Posterior cingulate gyrus (tissue), 11 donors: ENCODE measurements around the gene ZG16B.

Source experiments
- DNase-seq, 10 donors: peaks; one replicate each; pipeline versions ENCODE4 v3.0.0 to v3.0.0-alpha.2; 2020 to 2021; ENCODE audit warnings: mixed read lengths in 3 of 10
- intact Hi-C: fragments of 100-400 bp; cut with DNase I; formaldehyde crosslinking; loops from one replicate; pipeline ENCODE4 v1.15.1; 2023

ZG16B gene

DNA sequence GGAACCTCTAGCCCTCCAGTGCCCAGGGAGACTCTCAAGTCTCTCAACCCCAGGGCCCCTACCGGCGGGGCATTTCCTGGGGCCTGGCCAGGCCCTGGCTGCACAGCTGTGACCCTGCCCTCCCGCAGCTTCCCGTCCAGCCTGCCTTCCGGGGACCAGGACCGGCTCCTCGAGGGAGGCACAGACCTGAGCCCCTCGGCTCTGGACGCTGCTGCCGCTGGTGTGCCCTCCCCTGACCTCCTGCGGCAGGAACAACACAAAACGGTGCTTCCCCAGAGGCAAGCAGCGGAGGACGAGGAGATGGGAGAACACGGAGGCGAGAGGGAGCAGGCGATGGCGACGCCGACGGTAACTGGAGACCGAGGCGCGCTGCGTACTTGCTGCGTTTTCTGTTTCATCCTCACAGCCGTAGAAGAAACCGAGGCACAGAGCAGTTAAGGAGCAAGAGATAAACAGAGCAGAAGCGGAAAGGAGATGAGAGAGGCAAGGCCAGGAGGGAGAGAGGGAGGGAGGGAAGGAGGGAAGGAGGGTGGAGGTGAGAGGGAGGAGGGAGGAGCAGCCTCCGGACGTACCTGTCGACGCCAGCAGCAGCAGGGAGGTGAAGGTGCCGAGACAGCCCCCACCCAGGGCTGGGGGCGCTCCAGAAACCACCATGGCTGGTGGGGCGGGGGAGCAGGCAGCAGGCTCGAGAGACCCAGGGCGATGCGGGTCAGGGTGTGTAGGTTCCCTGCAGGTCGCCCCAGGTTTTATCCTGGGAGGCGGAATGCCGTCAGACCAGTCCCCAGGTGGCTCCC lies 27.5 kb downstream of the ZG16B start, which contains the start of gene PRSS22:
Gene PRSS22, minus strand, starts transcription at position 720 of the 794 bp plus-strand sequence. Its CDS starts 66 bp downstream, at position 654.
- DNase-seq: peak in 1 of 10 donors; percentile 60
- intact Hi-C loops: no loop called here

DNA sequence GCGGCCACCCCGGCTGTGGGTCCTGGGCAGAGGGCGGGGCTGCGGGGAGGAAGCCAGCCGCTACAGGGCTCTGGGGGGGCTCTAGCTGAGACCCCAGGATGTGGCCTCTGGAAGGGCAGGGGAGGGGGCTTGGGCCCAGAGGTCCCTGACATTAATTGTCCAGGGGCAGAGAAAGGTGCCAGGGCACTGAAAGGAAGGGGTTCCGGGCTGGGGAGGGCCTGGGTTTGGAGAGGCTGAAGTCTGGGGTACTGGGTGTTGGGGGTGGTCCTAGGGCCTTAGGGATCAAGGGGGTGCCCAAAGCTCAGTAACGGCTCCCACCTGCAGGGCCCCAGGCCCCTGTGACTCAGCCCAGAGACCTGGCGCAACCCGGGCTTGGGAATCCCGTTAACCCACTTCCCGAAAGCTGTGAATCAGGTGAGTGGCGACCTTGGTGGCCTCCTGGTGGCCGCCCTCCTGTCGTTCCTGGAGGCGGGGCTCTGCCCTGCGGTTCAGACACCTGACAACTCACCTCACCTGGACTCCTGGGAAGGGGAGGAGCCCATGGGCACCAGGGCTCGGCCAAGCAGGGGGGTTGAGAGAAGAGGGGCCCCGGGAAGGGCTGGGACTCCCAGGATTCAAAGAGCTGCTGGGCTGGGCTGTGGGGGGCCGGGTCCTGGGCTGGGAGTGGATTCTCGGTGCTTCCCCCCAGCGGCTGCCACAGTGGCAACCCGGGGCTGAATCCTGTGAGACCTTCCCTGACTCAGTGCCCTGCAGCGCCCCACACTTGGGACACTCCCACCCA lies 28.3 kb downstream of the ZG16B start:
- intact Hi-C loops: no loop called here
- peak in 1 of 10 donors; percentile 59 for DNase-seq

DNA sequence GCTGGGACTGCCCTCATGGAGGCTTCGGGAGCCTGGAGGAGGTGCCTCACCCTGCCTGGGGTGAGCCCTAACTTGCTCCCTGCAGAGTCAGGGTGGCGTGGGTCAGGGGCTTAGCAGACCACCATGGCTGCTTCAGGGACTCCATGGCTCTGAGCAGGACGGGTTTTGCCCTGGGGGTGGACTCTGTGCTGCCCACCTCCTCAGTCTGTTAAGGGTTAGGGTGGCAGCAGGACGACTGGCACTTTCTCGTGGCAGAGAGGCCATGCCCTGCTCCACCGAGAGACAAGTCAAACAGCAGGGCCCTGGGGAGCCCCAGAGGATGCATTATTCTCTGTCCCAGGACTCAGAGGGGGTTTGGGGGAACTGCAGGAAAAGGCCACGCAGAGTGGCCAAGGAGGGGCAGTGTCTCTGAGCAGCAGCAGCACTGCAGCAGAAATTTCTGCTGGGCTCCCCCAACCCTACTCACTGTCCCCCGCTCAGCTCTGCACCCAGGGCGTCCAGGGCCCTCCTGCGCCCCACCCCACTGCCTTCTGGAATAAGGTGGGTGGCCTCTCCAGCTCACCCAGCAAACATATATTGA lies 29.7 kb downstream of the ZG16B start:
- intact Hi-C loops: no loop called here
- peak in 2 of 10 donors; percentile 61 to 64 for DNase-seq

DNA sequence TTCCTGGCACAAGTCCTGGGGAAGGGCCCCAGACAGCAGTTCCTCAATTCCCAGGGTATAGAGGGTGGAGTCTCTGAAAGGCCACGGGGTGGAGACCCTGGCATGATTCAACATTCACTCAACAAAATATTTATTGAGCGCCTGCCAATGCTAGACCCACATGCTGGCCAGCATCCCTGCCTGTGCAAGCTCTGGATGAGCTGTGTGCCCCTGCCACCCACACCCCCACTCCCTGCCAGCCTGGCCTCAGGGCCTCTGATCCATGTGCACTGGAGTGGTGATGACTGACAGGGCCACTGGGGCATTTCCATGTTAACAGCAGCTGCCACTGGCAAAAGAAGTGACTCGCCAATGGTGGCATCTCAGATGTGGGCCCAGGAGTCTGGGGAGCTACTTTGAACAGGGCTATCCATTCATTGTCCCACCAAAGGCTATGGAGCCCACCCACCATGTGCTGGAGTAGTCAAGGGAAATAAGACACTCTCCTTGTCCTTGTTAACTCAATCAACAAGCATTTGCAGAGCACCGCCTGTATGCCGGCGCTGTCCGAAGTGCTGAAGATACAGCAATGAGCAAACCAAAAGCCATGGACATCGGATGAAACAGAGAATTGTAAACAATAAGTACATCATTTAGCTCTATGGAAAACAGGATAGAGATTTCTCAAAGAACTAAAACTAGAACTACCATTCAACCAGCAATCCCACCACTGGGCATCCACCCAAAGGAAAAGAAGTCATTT lies 30.9 kb downstream of the ZG16B start:
- peak in 2 of 10 donors; percentile 33 for DNase-seq
- intact Hi-C loops: no loop called here

DNA sequence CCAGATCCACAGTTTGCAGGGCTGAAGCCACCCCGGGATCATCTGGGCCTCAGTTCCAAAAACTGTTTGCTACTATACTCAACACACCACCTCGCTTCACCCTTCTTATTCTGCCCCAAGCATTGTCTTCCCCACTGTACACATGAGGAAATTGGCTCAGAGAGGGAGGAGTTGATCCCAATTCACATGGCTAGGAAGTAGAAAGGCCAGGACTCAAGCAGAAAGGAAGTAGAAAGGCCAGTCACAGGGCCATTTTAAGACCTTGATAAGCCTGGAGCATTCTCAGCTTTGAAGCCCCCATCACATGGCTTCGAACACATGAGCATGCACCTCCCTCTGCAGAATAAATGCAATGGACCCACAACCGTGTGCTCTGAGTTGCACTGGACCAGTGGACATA lies 35.5 kb downstream of the ZG16B start:
- no peak for DNase-seq
- intact Hi-C loops: loop anchor here (5.0 kb wide), 1 partner anchor 88 kb away; the partner anchor contains the start of gene ELOB

DNA sequence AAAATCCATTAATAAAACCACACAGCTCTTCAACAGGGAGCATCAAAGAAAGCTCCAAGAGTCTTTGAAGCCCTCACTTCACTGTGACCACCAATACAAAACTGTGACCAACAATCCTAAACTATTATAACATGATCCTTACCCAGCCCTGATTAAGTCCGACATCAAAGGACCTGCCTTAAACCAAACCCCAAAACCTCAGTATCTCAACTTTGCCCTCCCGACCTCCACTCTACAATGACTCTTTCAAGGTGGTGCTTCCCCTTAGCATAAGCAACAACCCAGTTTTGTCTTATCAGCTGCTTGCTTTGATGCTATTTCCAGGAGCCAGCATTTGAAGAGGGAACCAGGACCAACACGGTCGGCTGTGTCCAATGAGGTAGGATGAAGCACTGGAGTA lies 36.3 kb downstream of the ZG16B start:
- DNase-seq: no peak
- intact Hi-C loops: loop anchor here (5.0 kb wide), 1 partner anchor 89 kb away; the partner anchor contains the start of gene ELOB

DNA sequence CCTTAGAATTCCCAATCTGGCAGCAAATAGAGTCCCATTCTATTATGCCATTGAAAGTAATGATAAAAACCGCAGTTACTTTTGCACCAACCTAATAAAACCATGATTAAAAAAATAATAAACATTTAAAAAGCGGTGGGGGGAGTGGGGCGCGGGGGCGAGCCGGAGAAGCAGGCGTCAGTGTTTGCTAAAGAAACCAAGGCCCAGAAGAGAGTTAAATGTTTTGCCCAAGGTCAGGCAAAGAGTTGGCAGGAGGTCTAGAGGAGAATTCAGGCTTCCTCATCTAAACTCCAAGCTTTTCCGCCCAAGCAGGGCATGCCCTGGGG lies 37.5 kb downstream of the ZG16B start:
- intact Hi-C loops: loop anchor here (5.0 kb wide), 1 partner anchor 90 kb away; the partner anchor contains the start of gene ELOB
- peak in 1 of 10 donors; percentile 3 for DNase-seq

DNA sequence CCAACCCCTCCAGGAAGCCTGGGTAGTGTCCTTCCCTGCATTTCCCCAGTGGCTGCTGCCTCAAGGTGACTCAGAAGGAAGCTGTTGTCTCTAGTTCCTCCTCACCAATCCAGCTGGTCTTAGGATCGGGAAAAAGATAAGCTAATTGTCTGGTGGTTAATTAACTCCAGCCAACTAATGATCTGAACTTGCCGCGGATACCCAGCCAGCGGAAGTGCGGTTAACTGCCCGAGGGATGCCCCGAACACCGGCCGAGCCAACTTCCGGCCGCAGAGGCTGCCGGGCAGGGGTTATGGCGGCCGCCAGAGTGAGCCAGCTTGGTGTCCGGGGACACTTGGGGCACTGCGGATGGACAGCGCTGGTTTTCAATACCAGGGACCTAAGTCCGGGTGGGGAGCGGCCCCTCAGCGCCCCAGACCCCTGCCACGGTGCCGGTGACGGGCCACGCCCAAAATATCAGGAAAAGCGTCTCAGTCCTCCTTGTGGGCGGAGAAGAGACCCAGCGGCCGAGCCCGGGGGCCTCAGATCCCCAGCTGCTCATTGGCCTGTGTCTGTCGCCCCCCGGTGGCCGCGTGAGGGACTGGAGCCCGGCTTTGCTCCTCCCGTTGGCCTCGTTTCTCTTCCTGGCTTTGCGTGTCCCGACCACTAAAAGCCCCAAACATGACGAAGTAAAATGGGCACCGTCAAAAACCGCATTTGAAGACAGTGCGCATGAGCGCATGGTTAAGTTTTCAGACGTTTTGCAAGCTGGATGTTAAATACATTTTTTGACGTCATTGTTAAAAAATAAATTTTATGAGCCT lies 38.1 kb downstream of the ZG16B start:
- peak; percentile 88 to 99 (median 94) for DNase-seq
- intact Hi-C loops: loop anchor here (5.0 kb wide), 1 partner anchor 91 kb away; the partner anchor contains the start of gene ELOB

DNA sequence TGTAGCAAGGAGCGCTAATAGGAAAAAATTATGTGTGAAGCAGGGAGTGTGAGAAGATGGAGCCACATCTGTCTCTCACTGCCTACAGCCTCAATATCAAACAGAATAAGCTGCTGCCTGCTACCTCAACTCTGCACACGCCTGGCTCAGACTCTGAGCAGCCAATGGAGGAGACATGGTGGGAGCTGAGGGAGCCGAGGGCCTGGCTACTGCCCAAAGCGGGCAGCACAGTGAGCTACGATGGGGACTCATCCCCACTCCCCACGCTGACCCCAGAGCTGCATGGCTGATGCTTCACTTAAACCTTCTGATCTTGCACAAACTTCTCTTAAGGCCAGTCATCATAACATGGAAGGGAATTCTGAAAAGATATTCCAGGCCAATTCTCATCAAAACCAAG lies 41.8 kb downstream of the ZG16B start:
- no peak for DNase-seq
- intact Hi-C loops: no loop called here

DNA sequence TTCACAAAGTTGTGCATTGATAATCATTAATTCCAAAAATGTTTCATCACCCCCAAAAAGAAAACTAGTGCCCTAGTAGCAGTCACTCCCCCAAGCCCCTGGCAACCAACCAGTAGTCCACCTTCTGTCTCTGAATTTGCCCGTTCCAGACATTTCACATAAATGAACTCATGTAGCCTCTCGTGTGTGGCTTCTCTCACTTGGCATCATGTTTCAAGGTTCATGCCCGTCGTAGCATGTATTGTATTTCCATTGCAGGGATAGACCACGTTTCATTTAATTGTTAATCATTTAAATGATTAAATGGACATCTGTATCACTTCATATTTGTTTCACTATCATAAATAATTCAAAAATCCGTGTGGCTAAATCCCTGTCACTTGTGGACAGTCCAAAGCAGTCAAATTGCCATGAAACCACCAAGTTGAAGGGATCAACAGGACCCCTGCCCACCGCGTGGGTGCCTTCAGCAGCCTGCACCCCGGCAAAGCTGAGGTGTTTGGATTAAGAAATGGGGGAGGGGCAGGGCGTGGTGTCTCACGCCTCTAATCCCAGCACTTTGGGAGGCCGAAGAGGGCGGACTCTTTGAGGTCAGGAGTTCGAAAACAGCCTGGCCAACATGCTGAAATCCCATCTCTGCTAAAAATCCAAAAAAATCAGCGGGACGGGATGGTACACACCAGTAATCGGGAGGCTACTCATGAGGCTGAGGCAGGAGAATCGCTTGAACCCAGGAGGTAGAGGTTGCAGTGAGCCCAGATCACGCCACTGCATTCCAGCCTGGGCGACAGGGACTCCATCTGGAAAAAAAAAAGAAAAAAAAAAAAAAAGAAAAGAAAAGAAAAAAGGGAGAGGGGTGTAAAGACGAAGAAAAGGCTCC lies 44.2 kb downstream of the ZG16B start:
- intact Hi-C loops: loop anchor here (2.0 kb wide), 1 partner anchor 45 kb away; no protein-coding TSS in a partner anchor
- DNase-seq: no peak

DNA sequence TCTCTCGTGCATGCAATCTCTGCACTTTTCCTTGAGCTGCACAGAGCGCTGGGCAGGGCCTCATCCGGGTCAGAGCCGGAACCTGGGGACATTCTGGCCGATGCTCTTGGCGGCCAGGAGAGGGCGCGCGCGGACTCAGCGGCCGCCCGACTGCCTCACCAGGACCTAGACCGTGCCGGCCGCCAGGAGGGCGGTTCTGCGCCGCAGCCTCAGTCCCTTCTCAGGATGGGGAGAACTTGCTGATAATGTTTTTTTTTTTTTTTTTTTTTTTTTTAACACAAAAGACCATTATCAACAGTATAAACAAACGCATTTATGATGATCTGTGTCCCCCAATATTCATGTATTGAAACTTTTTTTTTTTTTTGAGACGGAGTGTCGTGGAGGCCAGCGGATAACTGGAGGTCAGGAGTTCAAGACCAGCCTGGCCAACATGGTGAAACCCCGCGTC lies 44.8 kb downstream of the ZG16B start:
- intact Hi-C loops: loop anchor here (2.0 kb wide), 1 partner anchor 44 kb away; no protein-coding TSS in a partner anchor
- DNase-seq: peak; percentile 53 to 95 (median 68)

DNA sequence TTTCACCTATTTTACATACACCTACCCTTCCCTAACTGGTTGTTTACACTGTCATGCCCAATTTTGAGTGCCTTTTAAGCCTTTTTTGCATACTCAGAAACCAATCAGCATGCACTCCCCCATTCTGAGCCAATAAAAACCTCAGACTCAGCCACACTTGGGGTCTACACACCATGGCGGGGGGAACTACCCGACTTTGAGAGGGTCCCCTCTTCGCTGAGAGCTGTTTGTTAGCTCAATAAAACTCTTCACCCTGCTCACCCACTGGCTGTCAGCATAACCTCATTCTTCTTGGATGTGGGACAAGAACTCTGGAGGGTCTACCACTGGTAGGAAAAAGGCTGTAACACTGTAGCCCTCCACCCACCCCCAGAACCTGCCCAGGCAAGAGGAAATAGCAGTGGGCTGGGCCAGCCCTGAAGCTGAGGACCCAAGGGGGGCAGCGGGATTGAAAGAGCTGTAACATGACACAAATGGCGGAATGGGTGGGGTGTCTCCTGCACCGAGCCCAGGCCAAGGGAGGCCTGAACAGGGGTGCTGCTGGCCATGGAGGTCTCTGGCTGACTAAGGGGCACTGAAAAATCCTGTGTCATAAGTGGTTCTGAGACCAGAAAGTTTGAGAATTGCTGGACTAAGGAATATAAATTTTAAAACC lies 49.9 kb downstream of the ZG16B start:
- peak in 2 of 10 donors; percentile 47 to 50 for DNase-seq
- intact Hi-C loops: loop anchor here (5.0 kb wide), 1 partner anchor 103 kb away; the partner anchor contains the start of gene ELOB
